Forelimb muscle (tissue), 1 donor: ENCODE results near the gene KIAA0319L. TPM values are rescaled to one million over a fixed set of nuclear protein-coding genes. Genes with fewer than 3 reads are reported as not detected.

Source experiments
- DNase-seq: peaks from one replicate; pipeline ENCODE4 v3.0.0-alpha.2; 2013; ENCODE audit warnings: low read depth
- polyA plus RNA-seq: library from polyadenylated mRNA; unstranded; fragments of 120-200 nt; gene quantifications from one replicate; pipeline ENCODE4 v1.2.1, GENCODE V29; 2013; ENCODE audit not compliant: insufficient read length

The KIAA0319L gene
- polyA plus RNA-seq, 1 donor, result 35.6 TPM

DNA sequence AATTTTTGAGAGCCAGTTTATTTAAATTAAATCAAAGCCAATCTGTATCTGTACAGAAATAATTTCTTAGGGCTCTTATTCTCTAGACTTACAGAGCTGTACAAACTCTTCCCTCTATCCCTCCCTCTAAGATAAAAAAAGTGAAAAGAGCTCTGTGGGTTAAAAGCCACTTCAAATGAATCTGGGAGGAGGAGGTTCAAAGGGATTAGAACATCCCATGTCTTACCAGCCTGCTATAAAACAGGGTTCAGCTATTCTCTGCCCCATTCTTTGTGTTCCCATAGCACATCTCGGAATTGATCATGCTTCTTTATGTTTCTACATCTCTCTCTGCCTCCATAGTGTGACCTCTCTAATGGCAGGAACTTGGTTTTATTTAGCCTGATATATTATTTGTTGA, 19.4 kb downstream of the KIAA0319L start:
- no peak for DNase-seq

- no peak for DNase-seq
Observed at GRCh38 chr1:35536556-35537162, 20.5 kb downstream of the KIAA0319L start.

GRCh38 chr1:35535243-35535642, 22.0 kb downstream of the KIAA0319L start:
- DNase-seq, result no peak

DNA sequence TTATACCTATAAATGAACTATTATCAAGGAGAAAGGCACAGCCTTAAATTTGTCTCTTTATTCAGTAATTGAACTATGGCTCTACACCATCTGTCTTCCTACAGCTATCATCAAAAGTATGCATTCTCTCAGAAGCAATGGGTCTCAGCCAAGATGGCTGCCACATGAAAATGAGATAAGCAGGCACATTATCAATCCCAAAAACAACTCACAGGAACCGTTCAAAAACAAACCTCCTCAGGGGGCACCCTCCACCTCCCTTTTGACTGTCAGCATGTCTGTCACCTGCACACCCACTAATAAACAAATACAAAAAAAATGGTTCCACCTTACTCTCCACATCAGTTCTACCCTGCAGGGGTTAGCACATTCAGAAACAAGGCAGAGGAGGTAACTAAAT, 23.6 kb downstream of the KIAA0319L start:
- no peak for DNase-seq

- DNase-seq, result no peak
Observed at GRCh38 chr1:35532497-35533223, 24.5 kb downstream of the KIAA0319L start.

- DNase-seq, result no peak
Observed at GRCh38 chr1:35531368-35531767, 25.8 kb downstream of the KIAA0319L start.

DNA sequence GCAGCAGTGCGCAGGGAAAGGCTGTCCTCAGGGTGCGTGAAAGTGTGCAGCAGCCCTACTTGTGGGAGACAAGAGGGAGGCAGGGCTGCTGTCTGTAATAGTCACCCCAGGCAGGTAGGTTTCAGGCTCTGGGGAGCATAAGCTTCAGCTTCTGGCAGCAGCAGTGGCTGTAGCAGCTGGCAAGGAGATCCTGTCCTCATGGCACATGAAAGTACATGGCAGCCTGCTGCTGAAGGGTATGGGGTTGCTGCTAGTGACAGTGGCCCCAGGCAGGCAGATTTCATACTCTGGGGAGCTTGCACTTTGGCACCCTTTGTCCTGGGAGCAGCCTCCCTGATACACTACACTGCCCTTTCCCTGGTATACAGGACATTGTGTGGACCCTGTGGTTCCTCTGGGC, 26.3 kb downstream of the KIAA0319L start:
- no peak for DNase-seq

GRCh38 chr1:35530168-35530567, 27.0 kb downstream of the KIAA0319L start:
- no peak for DNase-seq

GRCh38 chr1:35524106-35524505, 33.1 kb downstream of the KIAA0319L start:
- no peak for DNase-seq

GRCh38 chr1:35519432-35519831, 37.8 kb downstream of the KIAA0319L start:
- DNase-seq, result no peak

DNA sequence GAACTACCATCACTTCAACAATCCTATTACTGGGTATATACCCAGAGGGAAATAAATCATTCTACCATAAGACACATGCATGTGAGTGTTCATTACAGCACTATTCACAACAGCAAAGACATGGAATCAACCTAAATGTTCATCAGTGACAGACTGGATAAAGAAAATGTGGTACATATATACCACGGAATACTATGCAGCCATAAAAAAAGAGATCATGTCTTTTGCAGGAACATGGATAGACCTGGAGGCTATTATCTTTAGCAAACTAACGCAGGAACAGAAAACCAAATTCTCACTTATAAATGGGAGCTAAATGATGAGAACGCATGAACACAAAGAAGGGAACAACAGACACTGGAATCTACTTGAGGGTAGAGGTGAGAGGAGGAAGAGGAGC, 39.0 kb downstream of the KIAA0319L start:
- DNase-seq, result no peak

DNA sequence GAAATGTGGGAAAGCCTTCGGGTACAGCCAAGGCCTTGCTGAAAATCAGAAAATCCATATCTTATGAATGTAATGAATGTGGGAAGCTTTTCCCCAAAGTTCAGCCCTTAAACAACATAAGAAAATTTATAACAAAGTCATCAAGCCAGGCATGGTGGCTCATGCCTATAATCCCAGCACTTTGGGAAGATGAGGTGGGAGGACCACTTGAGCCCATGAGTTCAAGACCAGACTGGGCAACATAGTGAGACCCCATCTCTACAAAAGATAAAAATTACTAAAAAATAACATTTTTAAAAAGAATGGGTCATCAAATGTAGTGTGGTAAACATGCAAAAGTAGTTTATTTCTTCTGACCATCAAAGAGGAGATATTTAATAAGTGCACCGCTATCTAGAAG, 45.9 kb downstream of the KIAA0319L start:
- DNase-seq, result no peak

GRCh38 chr1:35509558-35509957, 47.6 kb downstream of the KIAA0319L start:
- DNase-seq, result no peak

GRCh38 chr1:35507947-35508346, 49.3 kb downstream of the KIAA0319L start:
- no peak for DNase-seq

- DNase-seq, result no peak
Observed at GRCh38 chr1:35506960-35507912, 50.0 kb downstream of the KIAA0319L start.

DNA sequence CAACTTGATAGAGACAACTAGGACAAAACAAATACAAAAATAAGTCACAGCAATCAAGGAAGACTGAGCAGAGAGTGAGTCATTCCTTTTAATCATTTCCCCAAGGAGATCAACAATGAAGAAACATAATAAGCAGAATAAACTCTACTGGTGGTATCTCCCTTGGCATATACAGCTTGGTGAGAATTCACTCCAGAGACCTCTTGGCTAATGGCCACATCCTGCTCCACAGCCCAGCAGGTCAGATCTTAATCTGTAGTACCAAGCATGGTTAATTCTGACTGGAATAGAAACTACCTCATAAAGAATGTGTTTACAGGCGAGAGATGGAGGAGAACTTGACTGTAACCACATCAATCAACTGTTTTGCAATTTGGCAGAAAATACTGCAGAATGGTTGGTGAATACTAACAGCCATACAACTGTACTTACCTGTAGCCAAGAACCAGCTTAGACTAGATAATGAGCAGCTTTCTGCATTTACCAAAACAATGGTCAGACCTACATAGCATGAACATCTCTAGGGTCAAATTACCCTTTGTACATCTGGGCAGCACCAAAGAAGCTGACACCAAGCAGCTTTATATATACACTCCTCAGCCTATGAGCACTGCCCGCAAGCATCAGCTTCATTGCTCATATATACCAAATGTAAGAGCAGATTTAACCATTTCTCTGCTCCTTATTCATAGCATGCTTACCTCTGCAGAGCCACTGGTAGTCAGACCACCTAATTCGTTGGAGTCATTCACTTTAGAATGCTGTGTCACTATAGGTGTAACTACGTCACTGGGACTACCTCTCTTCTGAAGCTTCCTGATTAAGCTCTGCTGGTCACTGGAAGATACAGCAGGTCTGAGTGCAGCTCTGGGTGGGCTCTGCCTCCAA, 51.0 kb downstream of the KIAA0319L start:
- no peak for DNase-seq

DNA sequence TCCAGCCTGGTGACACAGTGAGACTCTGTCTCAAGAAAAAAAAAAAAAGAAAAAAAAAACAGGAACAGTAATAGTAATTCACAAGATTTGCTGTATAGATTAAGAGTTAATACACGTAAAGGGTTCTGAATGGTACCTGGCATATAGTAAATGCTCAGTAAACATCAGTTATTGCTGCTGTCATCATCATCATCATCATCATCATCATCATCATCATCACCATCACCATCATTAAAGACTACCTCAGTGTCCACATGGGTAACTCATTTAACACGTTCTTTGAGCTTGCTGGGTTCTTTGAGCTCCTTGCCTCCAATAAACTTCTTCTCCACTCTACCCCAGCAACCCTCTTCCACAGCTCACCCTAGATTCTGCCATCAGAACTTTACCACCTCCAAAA, 55.0 kb downstream of the KIAA0319L start:
- no peak for DNase-seq

- DNase-seq, result no peak
Observed at GRCh38 chr1:35500439-35500838, 56.8 kb downstream of the KIAA0319L start.

DNA sequence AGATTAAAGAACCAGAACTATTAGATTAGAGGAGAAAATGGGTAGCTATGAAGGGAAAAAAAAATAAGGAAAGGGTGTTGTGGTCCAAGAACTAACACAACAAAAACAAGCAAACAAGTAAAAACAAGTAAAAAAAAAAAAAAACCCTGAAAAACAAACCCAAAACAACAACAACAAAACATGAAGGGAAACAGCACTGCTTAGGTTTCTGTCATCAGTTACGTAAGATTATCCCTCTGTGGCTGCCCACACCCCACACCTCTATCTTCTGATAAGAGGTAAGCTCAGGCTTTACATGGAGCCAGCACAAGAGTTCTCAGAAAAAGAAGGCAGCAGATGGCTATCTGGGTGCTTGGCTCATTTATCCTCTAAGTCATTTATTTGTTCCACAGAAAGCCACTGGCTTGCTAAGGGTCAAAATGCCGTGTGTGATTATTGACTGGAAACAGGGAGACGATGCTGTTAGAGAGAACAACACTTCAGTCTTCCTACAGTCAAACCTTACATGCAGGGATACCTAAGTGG, 57.5 kb downstream of the KIAA0319L start:
- DNase-seq, result no peak

- no peak for DNase-seq
Observed at GRCh38 chr1:35499231-35499630, 58.0 kb downstream of the KIAA0319L start.

DNA sequence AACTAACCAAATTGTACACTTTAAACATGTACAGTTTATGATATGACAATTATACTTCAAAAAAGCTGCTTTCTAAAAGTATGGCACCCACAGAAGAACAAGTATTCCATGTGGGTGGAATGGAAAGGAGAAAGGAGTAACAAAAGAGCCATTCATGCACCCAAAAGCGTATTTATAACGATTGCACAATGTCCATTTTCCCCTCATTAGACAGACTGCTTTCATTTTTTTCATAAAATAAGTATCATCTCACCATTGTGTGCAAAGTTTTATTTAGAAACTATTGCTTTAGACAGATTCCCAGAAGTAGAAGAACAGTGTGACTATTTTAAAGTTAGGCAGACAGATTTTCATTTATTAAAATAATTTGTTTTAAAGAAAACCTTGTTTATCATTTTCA, 59.6 kb downstream of the KIAA0319L start:
- no peak for DNase-seq
